Activated CD8-positive, alpha-beta memory T cell treated with anti-CD3 and anti-CD28 coated beads for 4 hours (primary cell): ENCODE data around the gene USP20.

ENCODE experiments used
- DNase-seq, 2 donors: peaks; one replicate each; pipeline ENCODE4 v3.0.0-alpha.2; 2020; ENCODE audit warnings: low read depth in 2 of 2

USP20 gene

DNA sequence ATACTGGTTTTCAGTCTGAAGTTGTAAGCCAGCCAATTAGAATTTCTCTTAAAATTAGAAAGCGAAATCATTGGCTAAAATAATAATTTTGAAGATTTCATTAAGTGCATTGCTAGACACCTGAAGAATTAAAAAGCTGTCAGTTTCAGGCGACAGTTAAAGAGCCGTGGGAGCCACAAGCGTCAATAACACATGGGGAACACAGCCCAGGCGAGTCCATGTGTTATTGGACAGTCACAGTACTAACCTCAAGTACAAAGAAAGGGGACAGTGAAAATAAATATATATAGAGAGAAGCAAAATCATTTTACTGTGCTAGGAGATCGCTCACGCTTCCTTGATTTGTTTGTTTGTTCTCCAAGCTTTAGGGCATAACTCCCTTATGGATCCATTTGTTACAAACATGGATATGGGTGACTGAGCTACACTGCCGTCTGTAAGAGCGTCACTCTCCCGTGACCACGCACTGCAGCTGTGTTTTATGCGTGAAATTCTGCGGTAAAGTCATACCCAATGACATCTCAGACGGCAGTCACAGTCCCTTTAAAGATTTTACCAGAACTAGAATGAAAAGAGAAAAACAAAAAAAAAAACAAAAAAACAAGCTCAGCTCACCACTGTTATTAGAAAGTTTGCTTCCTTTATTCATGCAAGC lies 83.2 kb downstream of the USP20 start:
- no peak for DNase-seq

DNA sequence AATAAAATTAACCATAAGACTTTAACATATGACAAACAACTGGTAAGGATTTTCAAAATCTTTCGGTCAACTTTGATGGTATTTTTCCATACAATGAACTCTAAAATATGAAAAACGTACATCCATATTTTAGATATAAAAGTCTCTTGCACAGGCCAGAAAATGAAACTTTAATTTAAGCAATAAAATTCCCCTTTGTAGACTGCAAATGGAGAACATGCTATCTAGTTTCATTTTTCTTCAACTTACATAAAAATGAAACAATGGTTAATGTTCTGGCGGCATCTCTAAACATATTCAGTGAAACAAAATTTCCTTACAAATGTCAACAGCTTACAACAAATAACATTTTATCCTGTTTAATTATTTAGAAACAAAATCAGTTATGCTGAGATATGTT lies 84.0 kb downstream of the USP20 start:
- DNase-seq = no peak

DNA sequence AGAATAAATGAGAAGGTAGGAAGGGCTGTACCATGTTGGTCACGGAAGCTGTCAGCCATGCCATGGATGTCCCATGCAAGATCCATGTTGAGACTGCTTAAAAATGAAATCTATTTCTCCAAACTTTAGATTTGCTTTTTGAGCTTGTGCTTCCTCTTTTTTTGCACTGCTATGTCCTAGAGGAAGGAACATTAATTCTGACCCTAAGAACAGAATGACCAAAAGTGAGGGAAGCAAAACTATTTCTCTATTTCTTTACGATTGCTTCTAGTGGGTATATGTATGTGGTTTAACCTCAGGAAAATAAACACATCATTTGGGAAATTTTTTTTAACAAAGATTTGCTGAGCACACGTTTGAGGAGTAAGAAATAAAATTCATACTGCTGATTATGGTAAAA lies 84.6 kb downstream of the USP20 start:
- no peak for DNase-seq

DNA sequence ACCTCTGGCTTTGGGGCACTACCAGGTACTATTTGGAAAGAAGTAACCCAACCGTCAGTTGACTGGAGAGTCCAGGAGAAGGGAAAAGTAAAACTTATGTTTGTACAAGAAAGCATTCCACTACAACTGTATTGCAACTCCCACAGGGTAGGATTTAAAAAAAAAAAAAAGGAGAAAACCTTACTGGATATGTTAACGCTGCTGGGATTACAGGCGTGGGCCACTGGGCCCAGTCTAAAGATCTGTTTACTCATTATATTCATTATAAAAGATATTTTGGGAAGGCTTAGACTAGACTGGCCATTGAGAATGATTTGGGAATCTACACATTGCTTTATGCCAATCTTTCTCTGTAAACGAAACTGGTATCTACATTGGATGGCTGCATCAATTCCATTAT lies 86.6 kb downstream of the USP20 start:
- no peak for DNase-seq

DNA sequence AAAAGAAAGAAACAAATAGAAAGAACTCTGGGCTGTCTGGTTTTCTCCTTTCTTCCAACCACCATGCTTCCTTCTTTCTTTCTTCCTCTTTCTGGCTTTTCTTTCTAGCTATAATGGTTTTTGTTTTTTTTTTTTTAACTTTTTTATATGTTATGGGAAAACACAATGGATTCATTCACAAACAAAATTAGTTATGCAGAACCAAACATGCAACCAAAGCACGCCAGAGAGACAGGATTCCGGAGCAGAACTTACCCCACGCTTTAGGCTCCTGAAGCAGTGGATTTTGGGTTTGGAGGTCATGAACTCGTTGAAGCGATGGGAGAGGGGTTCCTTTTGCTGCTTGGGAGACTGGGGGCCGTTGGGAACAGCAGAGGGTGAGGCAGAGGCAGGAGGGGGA lies 88.3 kb downstream of the USP20 start:
- DNase-seq = no peak

DNA sequence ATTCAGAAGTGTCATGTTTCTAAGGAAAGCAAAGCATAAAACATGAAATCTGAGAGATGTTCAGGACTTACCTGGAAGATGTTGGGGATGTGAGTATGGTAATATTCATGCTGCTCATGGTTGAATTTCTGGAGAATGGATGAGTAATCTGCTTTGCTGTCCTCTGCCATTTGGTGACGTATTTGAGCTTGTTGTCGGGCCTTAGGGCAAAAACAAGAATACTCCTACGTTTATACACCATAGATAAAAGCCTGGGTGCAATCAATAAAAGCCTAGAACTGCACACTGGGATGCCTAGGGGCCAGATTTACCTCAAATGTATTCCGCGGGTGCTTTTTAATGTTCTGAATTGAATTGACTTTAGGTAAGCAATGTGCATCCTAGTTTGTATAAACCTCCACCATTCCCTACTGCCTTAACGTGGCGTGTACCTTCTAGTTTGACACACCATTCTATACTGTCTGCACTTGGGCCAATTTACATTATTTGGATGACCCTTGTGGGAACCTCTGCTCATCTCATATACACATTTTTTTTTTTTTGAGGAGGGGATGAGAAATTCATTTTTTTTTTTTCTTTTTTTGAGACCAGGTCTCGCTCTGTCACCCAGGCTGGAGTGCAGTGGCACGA lies 94.4 kb downstream of the USP20 start:
- DNase-seq = no peak

DNA sequence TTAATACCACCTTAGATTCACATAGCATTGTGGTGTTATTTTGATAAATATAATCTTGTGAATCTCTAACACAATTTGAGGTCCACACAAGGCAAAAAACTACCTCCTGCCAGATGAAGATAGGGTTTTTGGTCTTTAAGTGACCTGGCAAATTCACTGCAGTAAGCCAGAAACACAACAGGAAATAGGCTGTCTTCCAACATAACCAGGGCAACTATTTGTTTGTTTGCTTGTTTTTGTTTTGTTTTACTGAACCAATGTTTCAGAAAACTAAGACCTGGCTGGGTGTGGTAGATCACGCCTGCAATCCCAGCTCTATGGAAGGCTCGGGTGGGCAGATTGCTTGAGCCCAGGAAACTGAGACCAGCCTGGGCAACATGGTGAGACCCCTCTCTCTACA lies 95.5 kb downstream of the USP20 start:
- DNase-seq = no peak
